Measurements from ENCODE around the gene DBP. TPM values are rescaled to one million over a fixed set of nuclear protein-coding genes. Genes with fewer than 3 reads are reported as not detected.

DBP gene
- total and polyA plus RNA-seq, 10 of the 15 experiments (the other 5 are each of a cell fraction or from before 2014, with no cell fraction given): 2.0 to 10.6 (median 6.9) TPM

DNA sequence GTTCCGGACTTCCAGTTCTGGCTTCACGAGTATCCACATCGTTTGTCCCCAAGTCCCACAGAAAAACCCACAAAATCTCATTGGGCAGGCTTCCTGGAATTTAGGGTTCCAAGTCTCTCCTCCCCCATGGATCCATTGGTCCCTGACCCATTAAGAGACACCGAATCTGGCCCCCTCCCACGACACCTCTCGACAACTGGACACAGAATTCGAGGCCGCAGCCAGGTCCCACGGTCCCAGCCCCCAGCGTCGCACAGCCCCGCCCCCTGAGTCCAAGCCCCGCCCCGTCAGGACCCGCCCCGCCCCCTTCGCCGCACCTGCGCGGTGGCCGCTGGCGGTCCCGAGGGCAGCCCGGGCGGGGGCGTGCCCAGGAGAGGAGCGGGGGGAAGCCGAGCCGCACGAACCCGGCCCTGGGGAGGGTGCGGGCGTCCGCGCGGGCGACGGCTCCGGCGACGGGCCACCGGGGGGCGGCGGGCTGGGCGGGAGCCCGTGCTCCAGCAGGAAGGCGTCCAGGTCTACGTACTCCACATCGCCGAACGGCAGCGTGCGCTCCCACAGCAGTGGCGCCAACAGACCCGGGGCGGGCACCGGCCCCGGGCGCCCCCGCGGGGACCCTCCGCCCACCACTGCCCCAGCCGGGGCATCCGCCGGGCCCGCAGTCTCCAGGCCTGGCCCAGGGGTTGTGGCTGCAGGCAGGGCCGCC lies 1.8 kb downstream of the DBP start (continued):
- TF ChIP-seq, protein P1, sequence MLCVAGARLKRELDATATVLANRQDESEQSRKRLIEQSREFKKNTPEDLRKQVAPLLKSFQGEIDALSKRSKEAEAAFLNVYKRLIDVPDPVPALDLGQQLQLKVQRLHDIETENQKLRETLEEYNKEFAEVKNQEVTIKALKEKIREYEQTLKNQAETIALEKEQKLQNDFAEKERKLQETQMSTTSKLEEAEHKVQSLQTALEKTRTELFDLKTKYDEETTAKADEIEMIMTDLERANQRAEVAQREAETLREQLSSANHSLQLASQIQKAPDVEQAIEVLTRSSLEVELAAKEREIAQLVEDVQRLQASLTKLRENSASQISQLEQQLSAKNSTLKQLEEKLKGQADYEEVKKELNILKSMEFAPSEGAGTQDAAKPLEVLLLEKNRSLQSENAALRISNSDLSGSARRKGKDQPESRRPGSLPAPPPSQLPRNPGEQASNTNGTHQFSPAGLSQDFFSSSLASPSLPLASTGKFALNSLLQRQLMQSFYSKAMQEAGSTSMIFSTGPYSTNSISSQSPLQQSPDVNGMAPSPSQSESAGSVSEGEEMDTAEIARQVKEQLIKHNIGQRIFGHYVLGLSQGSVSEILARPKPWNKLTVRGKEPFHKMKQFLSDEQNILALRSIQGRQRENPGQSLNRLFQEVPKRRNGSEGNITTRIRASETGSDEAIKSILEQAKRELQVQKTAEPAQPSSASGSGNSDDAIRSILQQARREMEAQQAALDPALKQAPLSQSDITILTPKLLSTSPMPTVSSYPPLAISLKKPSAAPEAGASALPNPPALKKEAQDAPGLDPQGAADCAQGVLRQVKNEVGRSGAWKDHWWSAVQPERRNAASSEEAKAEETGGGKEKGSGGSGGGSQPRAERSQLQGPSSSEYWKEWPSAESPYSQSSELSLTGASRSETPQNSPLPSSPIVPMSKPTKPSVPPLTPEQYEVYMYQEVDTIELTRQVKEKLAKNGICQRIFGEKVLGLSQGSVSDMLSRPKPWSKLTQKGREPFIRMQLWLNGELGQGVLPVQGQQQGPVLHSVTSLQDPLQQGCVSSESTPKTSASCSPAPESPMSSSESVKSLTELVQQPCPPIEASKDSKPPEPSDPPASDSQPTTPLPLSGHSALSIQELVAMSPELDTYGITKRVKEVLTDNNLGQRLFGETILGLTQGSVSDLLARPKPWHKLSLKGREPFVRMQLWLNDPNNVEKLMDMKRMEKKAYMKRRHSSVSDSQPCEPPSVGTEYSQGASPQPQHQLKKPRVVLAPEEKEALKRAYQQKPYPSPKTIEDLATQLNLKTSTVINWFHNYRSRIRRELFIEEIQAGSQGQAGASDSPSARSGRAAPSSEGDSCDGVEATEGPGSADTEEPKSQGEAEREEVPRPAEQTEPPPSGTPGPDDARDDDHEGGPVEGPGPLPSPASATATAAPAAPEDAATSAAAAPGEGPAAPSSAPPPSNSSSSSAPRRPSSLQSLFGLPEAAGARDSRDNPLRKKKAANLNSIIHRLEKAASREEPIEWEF (IDR thresholded peaks at IDR 0.05; ENCODE audit: insufficient replicate concordance, low read depth, low read length): no peak
- TF ChIP-seq, protein P2, sequence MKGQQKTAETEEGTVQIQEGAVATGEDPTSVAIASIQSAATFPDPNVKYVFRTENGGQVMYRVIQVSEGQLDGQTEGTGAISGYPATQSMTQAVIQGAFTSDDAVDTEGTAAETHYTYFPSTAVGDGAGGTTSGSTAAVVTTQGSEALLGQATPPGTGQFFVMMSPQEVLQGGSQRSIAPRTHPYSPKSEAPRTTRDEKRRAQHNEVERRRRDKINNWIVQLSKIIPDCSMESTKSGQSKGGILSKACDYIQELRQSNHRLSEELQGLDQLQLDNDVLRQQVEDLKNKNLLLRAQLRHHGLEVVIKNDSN (IDR thresholded peaks at IDR 0.05; ENCODE audit: borderline replicate concordance, extremely low read length, insufficient read depth, low read depth, low read length): no peak
- TF ChIP-seq JUND (IDR thresholded peaks at IDR 0.05; ENCODE audit: low read depth, low read length): no peak
- TF ChIP-seq MTA3 (IDR thresholded peaks at IDR 0.05; ENCODE audit: borderline replicate concordance, low read length): no peak
- no peak for TF ChIP-seq HDAC6 (IDR thresholded peaks at IDR 0.05; ENCODE audit: unreplicated experiment)
- TF ChIP-seq, protein P3, sequence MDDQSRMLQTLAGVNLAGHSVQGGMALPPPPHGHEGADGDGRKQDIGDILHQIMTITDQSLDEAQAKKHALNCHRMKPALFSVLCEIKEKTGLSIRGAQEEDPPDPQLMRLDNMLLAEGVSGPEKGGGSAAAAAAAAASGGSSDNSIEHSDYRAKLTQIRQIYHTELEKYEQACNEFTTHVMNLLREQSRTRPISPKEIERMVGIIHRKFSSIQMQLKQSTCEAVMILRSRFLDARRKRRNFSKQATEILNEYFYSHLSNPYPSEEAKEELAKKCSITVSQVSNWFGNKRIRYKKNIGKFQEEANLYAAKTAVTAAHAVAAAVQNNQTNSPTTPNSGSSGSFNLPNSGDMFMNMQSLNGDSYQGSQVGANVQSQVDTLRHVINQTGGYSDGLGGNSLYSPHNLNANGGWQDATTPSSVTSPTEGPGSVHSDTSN (IDR thresholded peaks at IDR 0.05; ENCODE audit: insufficient replicate concordance, low read depth, low read length): no peak
- no peak for TF ChIP-seq POU2F2 (IDR thresholded peaks at IDR 0.05; ENCODE audit: borderline replicate concordance, low read depth, low read length)
- no peak for TF ChIP-seq EZH2 (IDR thresholded peaks at IDR 0.05; ENCODE audit: borderline replicate concordance, control insufficient read depth, low read depth, low read length)
- TF ChIP-seq NR2F1 (conservative IDR thresholded peaks at IDR 0.05): peak; percentile 59; the same call in 1 of the 2 replicates
- 0 out of 2 replicates have a peak, but pooled peaks have one; percentile 67 for TF ChIP-seq GATAD2B (conservative IDR thresholded peaks at IDR 0.05; ENCODE audit: low read depth)
- TF ChIP-seq IKZF1 (conservative IDR thresholded peaks at IDR 0.05): peak; percentile 12; the same call in 1 of the 2 replicates
- no peak for TF ChIP-seq ZBED1 (IDR thresholded peaks at IDR 0.05; ENCODE audit: borderline replicate concordance)
- TF ChIP-seq, protein P4, sequence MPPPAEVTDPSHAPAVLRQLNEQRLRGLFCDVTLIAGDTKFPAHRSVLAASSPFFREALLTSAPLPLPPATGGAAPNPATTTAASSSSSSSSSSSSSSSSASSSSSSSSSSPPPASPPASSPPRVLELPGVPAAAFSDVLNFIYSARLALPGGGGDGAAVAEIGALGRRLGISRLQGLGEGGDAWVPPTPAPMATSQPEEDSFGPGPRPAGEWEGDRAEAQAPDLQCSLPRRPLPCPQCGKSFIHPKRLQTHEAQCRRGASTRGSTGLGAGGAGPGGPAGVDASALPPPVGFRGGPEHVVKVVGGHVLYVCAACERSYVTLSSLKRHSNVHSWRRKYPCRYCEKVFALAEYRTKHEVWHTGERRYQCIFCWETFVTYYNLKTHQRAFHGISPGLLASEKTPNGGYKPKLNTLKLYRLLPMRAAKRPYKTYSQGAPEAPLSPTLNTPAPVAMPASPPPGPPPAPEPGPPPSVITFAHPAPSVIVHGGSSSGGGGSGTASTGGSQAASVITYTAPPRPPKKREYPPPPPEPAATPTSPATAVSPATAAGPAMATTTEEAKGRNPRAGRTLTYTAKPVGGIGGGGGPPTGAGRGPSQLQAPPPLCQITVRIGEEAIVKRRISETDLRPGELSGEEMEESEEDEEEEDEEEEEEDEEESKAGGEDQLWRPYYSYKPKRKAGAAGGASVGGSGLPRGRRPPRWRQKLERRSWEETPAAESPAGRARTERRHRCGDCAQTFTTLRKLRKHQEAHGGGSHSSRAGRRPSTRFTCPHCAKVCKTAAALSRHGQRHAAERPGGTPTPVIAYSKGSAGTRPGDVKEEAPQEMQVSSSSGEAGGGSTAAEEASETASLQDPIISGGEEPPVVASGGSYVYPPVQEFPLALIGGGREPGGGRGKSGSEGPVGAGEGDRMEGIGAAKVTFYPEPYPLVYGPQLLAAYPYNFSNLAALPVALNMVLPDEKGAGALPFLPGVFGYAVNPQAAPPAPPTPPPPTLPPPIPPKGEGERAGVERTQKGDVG (CRISPR knock-in tag; IDR thresholded peaks at IDR 0.05): no peak
- TF ChIP-seq, protein P5, sequence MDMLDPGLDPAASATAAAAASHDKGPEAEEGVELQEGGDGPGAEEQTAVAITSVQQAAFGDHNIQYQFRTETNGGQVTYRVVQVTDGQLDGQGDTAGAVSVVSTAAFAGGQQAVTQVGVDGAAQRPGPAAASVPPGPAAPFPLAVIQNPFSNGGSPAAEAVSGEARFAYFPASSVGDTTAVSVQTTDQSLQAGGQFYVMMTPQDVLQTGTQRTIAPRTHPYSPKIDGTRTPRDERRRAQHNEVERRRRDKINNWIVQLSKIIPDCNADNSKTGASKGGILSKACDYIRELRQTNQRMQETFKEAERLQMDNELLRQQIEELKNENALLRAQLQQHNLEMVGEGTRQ (IDR thresholded peaks at IDR 0.05; ENCODE audit: borderline replicate concordance, low read depth, low read length): no peak
